Measurements from ENCODE around the gene BMP5. TPM values are rescaled to one million over a fixed set of nuclear protein-coding genes. Genes with fewer than 3 reads are reported as not detected.

BMP5 gene
- total RNA-seq, 1 donor from 2014 or later = 0.50 TPM

DNA sequence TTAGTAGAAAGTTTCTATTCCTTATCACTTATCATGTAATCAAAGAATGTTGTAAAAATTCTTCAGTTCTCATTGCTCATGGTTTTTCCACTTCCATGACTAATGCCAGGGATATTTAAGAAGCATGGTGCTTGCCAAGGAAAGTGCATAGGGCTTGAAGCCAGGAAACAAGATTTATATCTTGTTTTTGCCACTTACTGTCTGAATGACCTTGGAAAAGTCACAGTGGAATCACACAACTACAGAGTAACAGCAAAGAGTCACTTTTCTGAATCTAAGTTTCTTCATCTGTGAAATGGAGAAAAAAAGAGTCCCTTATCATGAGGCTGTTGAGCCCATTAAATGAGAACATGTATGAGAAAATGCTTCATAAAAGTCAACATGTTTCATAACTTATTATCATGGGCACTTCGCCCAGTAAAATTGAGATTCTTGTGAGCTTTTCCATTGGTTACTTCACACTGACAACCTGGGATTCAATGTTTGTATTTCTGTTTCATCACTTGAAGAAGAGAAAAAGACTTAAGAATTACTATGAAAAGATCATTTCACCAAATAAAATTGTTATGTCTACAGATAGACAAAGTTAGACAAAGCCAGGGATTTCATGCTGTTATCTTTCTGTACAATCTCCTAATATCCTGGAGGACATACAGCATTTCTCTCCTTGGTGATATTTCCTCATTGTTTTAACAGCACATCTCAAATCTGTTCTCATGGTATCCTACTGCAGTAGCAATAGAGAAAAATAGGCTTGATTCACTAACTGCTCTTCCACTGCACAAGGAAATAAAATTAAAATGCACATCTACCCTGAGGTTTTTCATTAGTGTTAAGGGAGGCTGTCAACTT is 7.6 kb upstream of the BMP5 start:
- Mint-ChIP-seq H3K4me1 (ENCODE audit: low read depth, unreplicated experiment) (peaks cover 7% of the 10 kb centered on the region), H3K36me3 (ENCODE audit: low read depth, unreplicated experiment) (no peaks in the 10 kb centered on the region), H3K27me3 (ENCODE audit: low read depth, unreplicated experiment) (no peaks in the 10 kb centered on the region), H3K4me3 (ENCODE audit: unreplicated experiment) (no peak overlapping the region), H3K9me3 (ENCODE audit: unreplicated experiment) (no peaks in the 10 kb centered on the region), H3K27ac (ENCODE audit: unreplicated experiment) (no peak overlapping the region)
- Histone ChIP-seq H3K9me3 (ENCODE audit: insufficient read depth, low read depth, low read length) (no peaks in the 10 kb centered on the region), H3K4me3 (ENCODE audit: insufficient read depth, low read depth, low read length) (no peak overlapping the region), H3K27ac (ENCODE audit: low read depth, low read length) (peak overlapping the region; percentile 9), H3K4me1 (ENCODE audit: insufficient read depth, low read length) (peaks cover 8% of the 10 kb centered on the region), H2AFZ (ENCODE audit: low read depth, low read length) (no peak overlapping the region), H3K9ac (ENCODE audit: low read length) (no peak overlapping the region), H3K4me2 (ENCODE audit: low read length) (peak overlapping the region; percentile 4), H4K20me1 (ENCODE audit: insufficient read depth, low read length) (no peaks in the 10 kb centered on the region), H3K79me2 (ENCODE audit: insufficient read depth, low read length) (no peaks in the 10 kb centered on the region), H3K36me3 (ENCODE audit: insufficient read depth, low read length) (no peaks in the 10 kb centered on the region), H3K27me3 (ENCODE audit: insufficient read depth, low read length) (no peaks in the 10 kb centered on the region)
- DNase-seq (ENCODE audit: low read depth) (peak; percentile 87), FAIRE-seq (no peak)
- TF ChIP-seq, protein P1, sequence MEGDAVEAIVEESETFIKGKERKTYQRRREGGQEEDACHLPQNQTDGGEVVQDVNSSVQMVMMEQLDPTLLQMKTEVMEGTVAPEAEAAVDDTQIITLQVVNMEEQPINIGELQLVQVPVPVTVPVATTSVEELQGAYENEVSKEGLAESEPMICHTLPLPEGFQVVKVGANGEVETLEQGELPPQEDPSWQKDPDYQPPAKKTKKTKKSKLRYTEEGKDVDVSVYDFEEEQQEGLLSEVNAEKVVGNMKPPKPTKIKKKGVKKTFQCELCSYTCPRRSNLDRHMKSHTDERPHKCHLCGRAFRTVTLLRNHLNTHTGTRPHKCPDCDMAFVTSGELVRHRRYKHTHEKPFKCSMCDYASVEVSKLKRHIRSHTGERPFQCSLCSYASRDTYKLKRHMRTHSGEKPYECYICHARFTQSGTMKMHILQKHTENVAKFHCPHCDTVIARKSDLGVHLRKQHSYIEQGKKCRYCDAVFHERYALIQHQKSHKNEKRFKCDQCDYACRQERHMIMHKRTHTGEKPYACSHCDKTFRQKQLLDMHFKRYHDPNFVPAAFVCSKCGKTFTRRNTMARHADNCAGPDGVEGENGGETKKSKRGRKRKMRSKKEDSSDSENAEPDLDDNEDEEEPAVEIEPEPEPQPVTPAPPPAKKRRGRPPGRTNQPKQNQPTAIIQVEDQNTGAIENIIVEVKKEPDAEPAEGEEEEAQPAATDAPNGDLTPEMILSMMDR (IDR thresholded peaks at IDR 0.05; ENCODE audit: insufficient read depth, low read depth, low read length) = no peak
- no peak for TF ChIP-seq EZH2 (IDR thresholded peaks at IDR 0.05; ENCODE audit: insufficient read depth, low read length)

DNA sequence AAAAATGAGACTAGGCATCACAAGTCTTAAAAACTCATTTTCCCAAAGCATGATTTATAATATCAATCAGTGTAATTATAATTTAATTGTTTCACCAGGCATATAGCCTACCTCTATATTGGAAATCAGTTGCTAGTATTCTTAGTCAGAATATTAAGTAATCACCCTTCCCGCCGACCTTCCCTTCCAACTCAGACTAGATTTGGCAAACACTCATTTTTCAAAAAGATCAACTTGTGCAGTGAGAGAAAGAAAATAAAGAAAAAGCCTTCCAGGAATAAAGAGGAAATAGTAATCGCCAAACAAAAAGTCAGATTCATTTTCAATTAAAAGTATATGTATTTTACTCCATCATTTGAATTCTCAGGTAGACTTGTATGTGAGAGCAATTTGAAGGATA is 1.9 kb upstream of the BMP5 start:
- H3K4me1 Mint-ChIP-seq (ENCODE audit: low read depth, unreplicated experiment) = peaks cover 7% of the 10 kb centered on the region

More for the DNA sequence above, 1.9 kb upstream of the BMP5 start:
- Histone ChIP-seq H3K4me3 (ENCODE audit: insufficient read depth, low read depth, low read length) (no peak overlapping the region), H2AFZ (ENCODE audit: low read depth, low read length) (no peak overlapping the region), H3K9me3 (ENCODE audit: insufficient read depth, low read depth, low read length) (no peaks in the 10 kb centered on the region), H3K27ac (ENCODE audit: low read depth, low read length) (no peak overlapping the region), H3K9ac (ENCODE audit: low read length) (no peak overlapping the region), H3K36me3 (ENCODE audit: insufficient read depth, low read length) (no peaks in the 10 kb centered on the region), H3K4me1 (ENCODE audit: insufficient read depth, low read length) (peaks cover 2% of the 10 kb centered on the region), H4K20me1 (ENCODE audit: insufficient read depth, low read length) (no peaks in the 10 kb centered on the region), H3K27me3 (ENCODE audit: insufficient read depth, low read length) (no peaks in the 10 kb centered on the region), H3K4me2 (ENCODE audit: low read length) (no peak overlapping the region), H3K79me2 (ENCODE audit: insufficient read depth, low read length) (no peaks in the 10 kb centered on the region)
- DNase-seq (ENCODE audit: low read depth) (no peak), FAIRE-seq (no peak)
- Mint-ChIP-seq H3K36me3 (ENCODE audit: low read depth, unreplicated experiment) (no peaks in the 10 kb centered on the region), H3K9me3 (ENCODE audit: unreplicated experiment) (no peaks in the 10 kb centered on the region), H3K4me3 (ENCODE audit: unreplicated experiment) (no peak overlapping the region), H3K27ac (ENCODE audit: unreplicated experiment) (no peak overlapping the region), H3K27me3 (ENCODE audit: low read depth, unreplicated experiment) (no peaks in the 10 kb centered on the region)
- TF ChIP-seq, protein P1 (IDR thresholded peaks at IDR 0.05; ENCODE audit: insufficient read depth, low read depth, low read length) = no peak
- TF ChIP-seq EZH2 (IDR thresholded peaks at IDR 0.05; ENCODE audit: insufficient read depth, low read length) = no peak
